ENCODE data around the gene USP3. TPM values are rescaled to one million over a fixed set of nuclear protein-coding genes. Genes with fewer than 3 reads are reported as not detected.

The USP3 gene
- total and polyA plus RNA-seq, 2 donors (not counting 3 experiments of a cell fraction or from before 2014, with no cell fraction given) = 18.8 to 52.4 TPM

DNA sequence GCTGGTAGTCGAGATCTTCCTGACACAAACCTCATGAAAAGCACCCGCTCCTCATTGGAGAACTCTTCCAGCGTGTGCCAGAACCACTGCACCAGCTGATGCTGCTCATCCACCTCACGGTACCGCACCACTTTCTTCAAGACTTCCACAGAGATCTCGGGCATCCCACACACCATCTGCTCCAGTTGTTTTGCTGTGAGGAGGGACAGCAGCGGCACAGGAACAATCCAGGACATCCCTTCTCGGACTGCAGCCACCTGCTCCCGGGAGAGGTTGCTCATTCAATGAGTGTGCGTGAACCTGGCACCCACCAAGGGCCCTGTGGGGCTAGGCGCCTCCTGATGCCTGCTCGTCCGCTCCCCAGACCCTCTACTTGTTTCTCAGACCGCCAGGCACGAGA lies 107.9 kb downstream of the USP3 start:
- CTCF ChIA-PET = interaction anchor here (0.9 to 5.4 kb wide), 3 partner anchors 19 to 456 kb away, joined by 3 to 72 read pairs (median 3); no protein-coding TSS in a partner anchor
- no peaks in the 10 kb centered on the region for H3K9me1 ChIP-seq (replicated peaks; ENCODE audit: control insufficient read depth, extremely low read depth, insufficient read depth, low read length)
- no peak overlapping the region for H3K9ac ChIP-seq (replicated peaks; ENCODE audit: extremely low read depth, insufficient read depth, low read length)
- no peak overlapping the region for H3K4me3 ChIP-seq (replicated peaks in 1 of 3; ENCODE audit: insufficient read depth in 1 of 3, low read depth in 1 of 3, low read length in 3 of 3)
- POLR2A ChIA-PET = no interaction called here
- peaks cover 11% of the 10 kb centered on the region for H3K4me1 ChIP-seq (ENCODE audit: control insufficient read depth, extremely low read depth, insufficient read depth, low read length)
- no peaks in the 10 kb centered on the region for H3K9me3 ChIP-seq (replicated peaks; ENCODE audit: control insufficient read depth, insufficient read depth, low read length)
- intact Hi-C loops (cut with micrococcal nuclease) = loop anchor here (5.0 kb wide), 1 partner anchor 280 kb away; no protein-coding TSS in a partner anchor
- dilution Hi-C loops (cut with MboI; ENCODE audit: extremely low pct_ligation_motif_present, low sequenced_read_pairs) = no loop called here
- H3K79me2 ChIP-seq (ENCODE audit: control insufficient read depth, insufficient read depth, low read length) = no peaks in the 10 kb centered on the region
- H3K36me3 ChIP-seq (ENCODE audit: control insufficient read depth in 2 of 2, extremely low read depth in 1 of 2, insufficient read depth in 2 of 2, low read length in 2 of 2) = peaks cover 10 to 31% of the 10 kb centered on the region in 2 experiments
- no peak for FAIRE-seq
- no peak for DNase-seq (ENCODE audit: low read depth, low spot score)
- no peaks in the 10 kb centered on the region for H4K20me1 ChIP-seq (replicated peaks; ENCODE audit: control insufficient read depth, extremely low read depth, insufficient read depth, low read length)
- TF ChIP-seq, protein P1, sequence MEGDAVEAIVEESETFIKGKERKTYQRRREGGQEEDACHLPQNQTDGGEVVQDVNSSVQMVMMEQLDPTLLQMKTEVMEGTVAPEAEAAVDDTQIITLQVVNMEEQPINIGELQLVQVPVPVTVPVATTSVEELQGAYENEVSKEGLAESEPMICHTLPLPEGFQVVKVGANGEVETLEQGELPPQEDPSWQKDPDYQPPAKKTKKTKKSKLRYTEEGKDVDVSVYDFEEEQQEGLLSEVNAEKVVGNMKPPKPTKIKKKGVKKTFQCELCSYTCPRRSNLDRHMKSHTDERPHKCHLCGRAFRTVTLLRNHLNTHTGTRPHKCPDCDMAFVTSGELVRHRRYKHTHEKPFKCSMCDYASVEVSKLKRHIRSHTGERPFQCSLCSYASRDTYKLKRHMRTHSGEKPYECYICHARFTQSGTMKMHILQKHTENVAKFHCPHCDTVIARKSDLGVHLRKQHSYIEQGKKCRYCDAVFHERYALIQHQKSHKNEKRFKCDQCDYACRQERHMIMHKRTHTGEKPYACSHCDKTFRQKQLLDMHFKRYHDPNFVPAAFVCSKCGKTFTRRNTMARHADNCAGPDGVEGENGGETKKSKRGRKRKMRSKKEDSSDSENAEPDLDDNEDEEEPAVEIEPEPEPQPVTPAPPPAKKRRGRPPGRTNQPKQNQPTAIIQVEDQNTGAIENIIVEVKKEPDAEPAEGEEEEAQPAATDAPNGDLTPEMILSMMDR (IDR thresholded peaks at IDR 0.05; ENCODE audit: extremely low read depth in 1 of 2, insufficient read depth in 1 of 2, low read depth in 1 of 2, low read length in 2 of 2) = no peak
- TF ChIP-seq, protein P2, sequence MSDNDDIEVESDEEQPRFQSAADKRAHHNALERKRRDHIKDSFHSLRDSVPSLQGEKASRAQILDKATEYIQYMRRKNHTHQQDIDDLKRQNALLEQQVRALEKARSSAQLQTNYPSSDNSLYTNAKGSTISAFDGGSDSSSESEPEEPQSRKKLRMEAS (IDR thresholded peaks at IDR 0.05; ENCODE audit: insufficient read depth, insufficient read length) = no peak
- no peak for TF ChIP-seq MYC (IDR thresholded peaks at IDR 0.05; ENCODE audit: low read depth, low read length)
- H3K27ac ChIP-seq (ENCODE audit: insufficient read depth, low read depth, low read length) = no peak overlapping the region
- no peak overlapping the region for H2AFZ ChIP-seq (ENCODE audit: low read depth, low read length)
- H3K27me3 ChIP-seq (ENCODE audit: control insufficient read depth in 2 of 2, insufficient read depth in 2 of 2, low read length in 2 of 2) = no peaks in the 10 kb centered on the region
- H3K4me2 ChIP-seq (ENCODE audit: insufficient read depth, low read length) = no peak overlapping the region
- BruUV-seq (replicated peaks) = no TSS peak

DNA sequence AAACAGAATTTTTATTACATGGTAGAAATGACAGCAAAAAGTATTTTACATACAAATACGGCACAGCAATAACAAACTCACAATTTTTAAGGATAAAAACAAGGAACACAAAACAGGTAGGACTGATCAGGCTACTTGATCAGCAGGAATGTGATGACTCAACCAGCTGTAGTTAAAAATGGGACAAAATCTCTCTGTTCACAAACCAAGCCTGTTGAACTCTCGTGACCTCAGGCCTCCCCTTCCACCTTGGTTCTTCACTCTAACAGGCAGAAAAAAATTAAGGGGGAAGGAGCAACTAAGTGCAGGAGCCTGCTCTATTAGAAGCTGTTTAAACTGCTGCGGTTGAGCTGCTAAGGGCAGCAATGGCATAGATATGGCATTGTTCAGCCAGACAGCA lies 111.5 kb downstream of the USP3 start:
- H3K36me3 ChIP-seq (ENCODE audit: control insufficient read depth in 2 of 2, extremely low read depth in 1 of 2, insufficient read depth in 2 of 2, low read length in 2 of 2) = peaks cover 5 to 15% of the 10 kb centered on the region in 2 experiments
- H3K4me3 ChIP-seq (replicated peaks in 1 of 3; ENCODE audit: insufficient read depth in 1 of 3, low read depth in 1 of 3, low read length in 3 of 3) = no peak overlapping the region
- BruUV-seq (replicated peaks) = no TSS peak
- intact Hi-C loops (cut with micrococcal nuclease) (no loop called here), dilution Hi-C loops (cut with MboI; ENCODE audit: extremely low pct_ligation_motif_present, low sequenced_read_pairs) (no loop called here)
- no peaks in the 10 kb centered on the region for H3K9me1 ChIP-seq (replicated peaks; ENCODE audit: control insufficient read depth, extremely low read depth, insufficient read depth, low read length)
- no peaks in the 10 kb centered on the region for H3K79me2 ChIP-seq (ENCODE audit: control insufficient read depth, insufficient read depth, low read length)
- H2AFZ ChIP-seq (ENCODE audit: low read depth, low read length) = no peak overlapping the region
- no peak for FAIRE-seq
- no peaks in the 10 kb centered on the region for H4K20me1 ChIP-seq (replicated peaks; ENCODE audit: control insufficient read depth, extremely low read depth, insufficient read depth, low read length)
- CTCF ChIA-PET = interaction anchor here (0.8 kb wide), 1 partner anchor 17 kb away, joined by 3 read pairs; no protein-coding TSS in a partner anchor
- no peak for DNase-seq (ENCODE audit: low read depth, low spot score)
- no peak overlapping the region for H3K4me2 ChIP-seq (ENCODE audit: insufficient read depth, low read length)
- H3K9ac ChIP-seq (replicated peaks; ENCODE audit: extremely low read depth, insufficient read depth, low read length) = no peak overlapping the region
- H3K27me3 ChIP-seq (ENCODE audit: control insufficient read depth in 2 of 2, insufficient read depth in 2 of 2, low read length in 2 of 2) = no peaks in the 10 kb centered on the region
- TF ChIP-seq EZH2 (IDR thresholded peaks at IDR 0.05; ENCODE audit: borderline replicate concordance, low read depth, low read length, severe bottlenecking) (no peak), POLR2AphosphoS5 (IDR thresholded peaks at IDR 0.05; ENCODE audit: insufficient read depth, low read depth, low read length) (no peak), GATA2 (IDR thresholded peaks at IDR 0.05; ENCODE audit: insufficient read depth, insufficient read length, low read depth, low read length) (no peak), FOS (IDR thresholded peaks at IDR 0.05; ENCODE audit: borderline replicate concordance, insufficient read depth, low read length) (no peak), JUN (IDR thresholded peaks at IDR 0.05; ENCODE audit: borderline replicate concordance, insufficient read depth, insufficient read length, low read depth) (no peak), POLR2A (IDR thresholded peaks at IDR 0.05; ENCODE audit: low read depth, low read length) (no peak), MYC (IDR thresholded peaks at IDR 0.05; ENCODE audit: low read depth, low read length) (no peak)
- TF ChIP-seq, protein P2 (IDR thresholded peaks at IDR 0.05; ENCODE audit: insufficient read depth, insufficient read length) = no peak
- TF ChIP-seq, protein P1 (IDR thresholded peaks at IDR 0.05; ENCODE audit: extremely low read depth in 1 of 2, insufficient read depth in 1 of 2, low read depth in 1 of 2, low read length in 2 of 2) = no peak
- POLR2A ChIA-PET = no interaction called here
- H3K4me1 ChIP-seq (ENCODE audit: control insufficient read depth, extremely low read depth, insufficient read depth, low read length) = peaks cover 3% of the 10 kb centered on the region
- H3K9me3 ChIP-seq (replicated peaks; ENCODE audit: control insufficient read depth, insufficient read depth, low read length) = no peaks in the 10 kb centered on the region
- H3K27ac ChIP-seq (ENCODE audit: insufficient read depth, low read depth, low read length) = no peak overlapping the region

All from endothelial cell of umbilical vein (primary cell).